ENCODE data around the gene UNC5CL. TPM values are rescaled to one million over a fixed set of nuclear protein-coding genes. Genes with fewer than 3 reads are reported as not detected.

Gene UNC5CL
- polyA plus RNA-seq, 1 donor (not counting 4 experiments of a cell fraction or from before 2014, with no cell fraction given) = 0.34 TPM

- Histone ChIP-seq H3K79me2 (ENCODE audit: control insufficient read depth, insufficient read depth, low read length) (no peaks in the 10 kb centered on the region), H3K27ac (ENCODE audit: control insufficient read depth, insufficient read depth, low read length) (no peak overlapping the region), H3K4me2 (ENCODE audit: control insufficient read depth, extremely low read depth, insufficient read depth, low read depth, low read length) (no peak overlapping the region), H3K27me3 (ENCODE audit: control insufficient read depth, extremely low read depth, insufficient read depth, low read length) (no peaks in the 10 kb centered on the region), H3K9me1 (ENCODE audit: control insufficient read depth, extremely low read depth, insufficient read depth, low read length) (no peaks in the 10 kb centered on the region), H3K4me3 (ENCODE audit: control insufficient read depth in 2 of 3, extremely low read depth in 1 of 3, insufficient read depth in 2 of 3, low read depth in 1 of 3, low read length in 3 of 3) (no peak overlapping the region), H3K9me3 (ENCODE audit: control insufficient read depth, low read depth, low read length) (no peaks in the 10 kb centered on the region), H4K20me1 (ENCODE audit: control insufficient read depth, extremely low read depth, insufficient read depth, low read length) (no peaks in the 10 kb centered on the region), H3K4me1 (ENCODE audit: control insufficient read depth, extremely low read depth, insufficient read depth, low read length) (no peaks in the 10 kb centered on the region), H2AFZ (ENCODE audit: control insufficient read depth, low read length) (no peak overlapping the region), H3K36me3 (ENCODE audit: control insufficient read depth in 2 of 2, extremely low read depth in 1 of 2, insufficient read depth in 2 of 2, low read length in 2 of 2) (no peaks in the 10 kb centered on the region), H3K9ac (ENCODE audit: control insufficient read depth, extremely low read depth, insufficient read depth, low read length) (no peak overlapping the region)
- no peak for DNase-seq (ENCODE audit: low read depth, low spot score)
- dilution Hi-C loops (cut with MboI; ENCODE audit: extremely low pct_ligation_motif_present, low sequenced_read_pairs) = no loop called here
- FAIRE-seq = no peak
- TF ChIP-seq CTCF (optimal IDR thresholded peaks at IDR 0.05 in 1 of 3, IDR thresholded peaks at IDR 0.05 in 1 of 3, conservative IDR thresholded peaks at IDR 0.05 in 1 of 3; ENCODE audit: extremely low read depth in 1 of 3, insufficient read depth in 2 of 3, low read length in 3 of 3) (no peak), EZH2 (IDR thresholded peaks at IDR 0.05; ENCODE audit: low read length) (no peak)
These were observed 27.3 kb downstream of the UNC5CL start for GRCh38 chr6:41011673-41012072.

GRCh38 chr6:41009669-41010068, 29.4 kb downstream of the UNC5CL start:
- Histone ChIP-seq H3K9me3 (ENCODE audit: control insufficient read depth, low read depth, low read length) (no peaks in the 10 kb centered on the region), H3K27me3 (ENCODE audit: control insufficient read depth, extremely low read depth, insufficient read depth, low read length) (no peaks in the 10 kb centered on the region), H4K20me1 (ENCODE audit: control insufficient read depth, extremely low read depth, insufficient read depth, low read length) (no peaks in the 10 kb centered on the region), H3K9ac (ENCODE audit: control insufficient read depth, extremely low read depth, insufficient read depth, low read length) (no peak overlapping the region), H3K4me1 (ENCODE audit: control insufficient read depth, extremely low read depth, insufficient read depth, low read length) (no peaks in the 10 kb centered on the region), H3K9me1 (ENCODE audit: control insufficient read depth, extremely low read depth, insufficient read depth, low read length) (no peaks in the 10 kb centered on the region), H3K4me3 (ENCODE audit: control insufficient read depth in 2 of 3, extremely low read depth in 1 of 3, insufficient read depth in 2 of 3, low read depth in 1 of 3, low read length in 3 of 3) (no peak overlapping the region), H3K4me2 (ENCODE audit: control insufficient read depth, extremely low read depth, insufficient read depth, low read depth, low read length) (no peak overlapping the region), H3K79me2 (ENCODE audit: control insufficient read depth, insufficient read depth, low read length) (no peaks in the 10 kb centered on the region), H3K27ac (ENCODE audit: control insufficient read depth, insufficient read depth, low read length) (no peak overlapping the region), H2AFZ (ENCODE audit: control insufficient read depth, low read length) (no peak overlapping the region), H3K36me3 (ENCODE audit: control insufficient read depth in 2 of 2, extremely low read depth in 1 of 2, insufficient read depth in 2 of 2, low read length in 2 of 2) (no peaks in the 10 kb centered on the region)
- TF ChIP-seq CTCF (optimal IDR thresholded peaks at IDR 0.05 in 1 of 3, IDR thresholded peaks at IDR 0.05 in 1 of 3, conservative IDR thresholded peaks at IDR 0.05 in 1 of 3; ENCODE audit: extremely low read depth in 1 of 3, insufficient read depth in 2 of 3, low read length in 3 of 3) (no peak), EZH2 (IDR thresholded peaks at IDR 0.05; ENCODE audit: low read length) (no peak)
- DNase-seq (ENCODE audit: low read depth, low spot score) (no peak), FAIRE-seq (no peak)
- dilution Hi-C loops (cut with MboI; ENCODE audit: extremely low pct_ligation_motif_present, low sequenced_read_pairs) = no loop called here

Measured in keratinocyte (primary cell).